Astrocyte (in vitro differentiated cells and primary cell): ENCODE data around the gene ARL4C. TPM values are rescaled to one million over a fixed set of nuclear protein-coding genes. Genes with fewer than 3 reads are reported as not detected.

Experiments used
- DNase-seq: peaks from one replicate; pipeline ENCODE4 v3.0.0-alpha.2; 2010; ENCODE audit warnings: low read depth
- FAIRE-seq: peaks from 2 replicates; lab custom pipeline; 2011; peaks lifted over from hg19 to GRCh38; lab: Jason Lieb, UNC
- H2AFZ ChIP-seq: 2 replicates; pipeline ENCODE4 v1.6.0; 2012; ENCODE audit warnings: low read depth, low read length, inconsistent platforms
- H3K27ac ChIP-seq: 2 replicates; pipeline ENCODE4 v1.5.1; 2011; ENCODE audit warnings: low read depth, low read length, inconsistent platforms
- H3K27me3 ChIP-seq: 2 replicates; pipeline ENCODE4 v1.6.0; 2011; ENCODE audit warnings: low read length, inconsistent platforms; ENCODE audit not compliant: insufficient read depth
- H3K36me3 ChIP-seq: 2 replicates; pipeline ENCODE4 v1.5.1; 2011; ENCODE audit warnings: low read length, inconsistent platforms; ENCODE audit not compliant: insufficient read depth
- H3K4me1 ChIP-seq: 2 replicates; pipeline ENCODE4 v1.5.1; 2011; ENCODE audit warnings: low read length, inconsistent platforms; ENCODE audit not compliant: insufficient read depth
- H3K4me2 ChIP-seq: 2 replicates; pipeline ENCODE4 v1.6.0; 2012; ENCODE audit warnings: low read length, inconsistent platforms
- H3K4me3 ChIP-seq: 2 replicates; pipeline ENCODE4 v1.5.1; 2011; ENCODE audit warnings: low read depth, mild to moderate bottlenecking, low read length, inconsistent platforms; ENCODE audit not compliant: insufficient read depth
- H3K79me2 ChIP-seq: 2 replicates; pipeline ENCODE4 v1.6.0; 2012; ENCODE audit warnings: mild to moderate bottlenecking, low read length, inconsistent platforms; ENCODE audit not compliant: insufficient read depth
- H3K9ac ChIP-seq: 2 replicates; pipeline ENCODE4 v1.6.0; 2012; ENCODE audit warnings: mild to moderate bottlenecking, low read length, inconsistent platforms
- H3K9me3 ChIP-seq: 2 replicates; pipeline ENCODE4 v1.5.1; 2012; ENCODE audit warnings: low read depth, mild to moderate bottlenecking, low read length, inconsistent platforms; ENCODE audit not compliant: insufficient read depth
- H4K20me1 ChIP-seq: 2 replicates; pipeline ENCODE4 v1.6.0; 2012; ENCODE audit warnings: low read length, inconsistent platforms; ENCODE audit not compliant: insufficient read depth
- H3K27ac Mint-ChIP-seq: one replicate; pipeline ENCODE4 v1.8.0; 2021; ENCODE audit warnings: mild to moderate bottlenecking, mixed read lengths; ENCODE audit not compliant: unreplicated experiment
- H3K27me3 Mint-ChIP-seq: one replicate; pipeline ENCODE4 v1.8.0; 2021; ENCODE audit warnings: low read depth, mixed read lengths; ENCODE audit not compliant: unreplicated experiment
- H3K36me3 Mint-ChIP-seq: one replicate; pipeline ENCODE4 v1.8.0; 2021; ENCODE audit warnings: low read depth, mixed read lengths; ENCODE audit not compliant: unreplicated experiment
- H3K4me1 Mint-ChIP-seq: one replicate; pipeline ENCODE4 v1.8.0; 2021; ENCODE audit warnings: low read depth, mixed read lengths; ENCODE audit not compliant: unreplicated experiment
- H3K4me3 Mint-ChIP-seq: one replicate; pipeline ENCODE4 v1.8.0; 2021; ENCODE audit warnings: mild to moderate bottlenecking, moderate library complexity, mixed read lengths; ENCODE audit not compliant: unreplicated experiment
- H3K9me3 Mint-ChIP-seq: one replicate; pipeline ENCODE4 v1.8.0; 2021; ENCODE audit warnings: mild to moderate bottlenecking, mixed read lengths; ENCODE audit not compliant: unreplicated experiment
- CTCF ChIP-seq: IDR thresholded peaks from 2 replicates; pipeline ENCODE4 v1.5.1; 2011; ENCODE audit warnings: low read depth, mild to moderate bottlenecking, inconsistent platforms, low read length, moderate library complexity; ENCODE audit not compliant: insufficient read depth
- EZH2 ChIP-seq: IDR thresholded peaks from 2 replicates; pipeline ENCODE4 v1.6.1; 2012; ENCODE audit warnings: mild to moderate bottlenecking, low read length, inconsistent platforms; ENCODE audit not compliant: insufficient read depth
- total RNA-seq: library from RNA; stranded (reverse); gene quantifications from 2 replicates; pipeline ENCODE4 v1.2.1, GENCODE V29; 2021

Gene ARL4C
- total RNA-seq, 1 donor from 2014 or later, result 70.7 TPM

GRCh38 chr2:234481301-234481700, 15.6 kb downstream of the ARL4C start:
- Histone ChIP-seq H3K4me1 (no peaks in the 10 kb centered on the region), H3K4me3 (no peak overlapping the region), H3K9me3 (no peaks in the 10 kb centered on the region), H2AFZ (no peak overlapping the region), H3K79me2 (no peaks in the 10 kb centered on the region), H4K20me1 (no peaks in the 10 kb centered on the region), H3K36me3 (no peaks in the 10 kb centered on the region), H3K27me3 (no peaks in the 10 kb centered on the region), H3K27ac (no peak overlapping the region), H3K9ac (no peak overlapping the region), H3K4me2 (no peak overlapping the region)
- Mint-ChIP-seq H3K27ac (no peak overlapping the region), H3K4me3 (no peak overlapping the region), H3K9me3 (peaks cover 3% of the 10 kb centered on the region), H3K4me1 (no peaks in the 10 kb centered on the region), H3K36me3 (peaks cover 5% of the 10 kb centered on the region), H3K27me3 (no peaks in the 10 kb centered on the region)
- TF ChIP-seq CTCF, result no peak
- DNase-seq (no peak), FAIRE-seq (no peak)

GRCh38 chr2:234480337-234480736, 16.5 kb downstream of the ARL4C start:
- Histone ChIP-seq H3K4me3 (no peak overlapping the region), H3K27me3 (no peaks in the 10 kb centered on the region), H3K36me3 (no peaks in the 10 kb centered on the region), H3K4me2 (no peak overlapping the region), H2AFZ (no peak overlapping the region), H4K20me1 (no peaks in the 10 kb centered on the region), H3K9me3 (no peaks in the 10 kb centered on the region), H3K79me2 (no peaks in the 10 kb centered on the region), H3K4me1 (no peaks in the 10 kb centered on the region), H3K9ac (no peak overlapping the region), H3K27ac (no peak overlapping the region)
- H3K27ac Mint-ChIP-seq, result no peak overlapping the region
- peaks cover 3% of the 10 kb centered on the region for H3K9me3 Mint-ChIP-seq
- FAIRE-seq (no peak), DNase-seq (no peak)
- no peak overlapping the region for H3K4me3 Mint-ChIP-seq
- no peaks in the 10 kb centered on the region for H3K27me3 Mint-ChIP-seq
- H3K4me1 Mint-ChIP-seq, result no peaks in the 10 kb centered on the region
- TF ChIP-seq EZH2 (no peak), CTCF (no peak)
- peaks cover 5% of the 10 kb centered on the region for H3K36me3 Mint-ChIP-seq

GRCh38 chr2:234479465-234479864, 17.4 kb downstream of the ARL4C start:
- no peak overlapping the region for H3K4me2 ChIP-seq
- H4K20me1 ChIP-seq, result no peaks in the 10 kb centered on the region
- FAIRE-seq (no peak), DNase-seq (no peak)
- no peak for TF ChIP-seq CTCF
- no peak for TF ChIP-seq EZH2
- no peak overlapping the region for H2AFZ ChIP-seq
- no peaks in the 10 kb centered on the region for H3K27me3 Mint-ChIP-seq
- H3K4me3 Mint-ChIP-seq, result no peak overlapping the region
- no peak overlapping the region for H3K9ac ChIP-seq
- H3K9me3 ChIP-seq, result no peaks in the 10 kb centered on the region
- no peak overlapping the region for H3K4me3 ChIP-seq
- no peaks in the 10 kb centered on the region for H3K79me2 ChIP-seq
- H3K27ac ChIP-seq, result no peak overlapping the region
- no peaks in the 10 kb centered on the region for H3K27me3 ChIP-seq
- H3K9me3 Mint-ChIP-seq, result peaks cover 3% of the 10 kb centered on the region
- no peak overlapping the region for H3K27ac Mint-ChIP-seq
- H3K4me1 Mint-ChIP-seq, result peaks cover 1% of the 10 kb centered on the region
- H3K36me3 Mint-ChIP-seq, result peaks cover 2% of the 10 kb centered on the region
- no peaks in the 10 kb centered on the region for H3K36me3 ChIP-seq
- no peaks in the 10 kb centered on the region for H3K4me1 ChIP-seq
